ENCODE data around the gene AP5Z1. TPM values are rescaled to one million over a fixed set of nuclear protein-coding genes. Genes with fewer than 3 reads are reported as not detected.

The AP5Z1 gene
- total RNA-seq, 1 experiment from 2014 or later, result 35.6 TPM

- H3K27me3 ChIP-seq (replicated peaks; ENCODE audit: insufficient read depth, low read depth, low read length, poor library complexity), result no peaks in the 10 kb centered on the region
- H3K4me1 ChIP-seq (ENCODE audit: insufficient read depth, low read length, poor library complexity, severe bottlenecking), result no peaks in the 10 kb centered on the region
- BruUV-seq (replicated peaks), result no TSS peak
- H3K36me3 ChIP-seq (ENCODE audit: insufficient read depth, low read length, poor library complexity, severe bottlenecking), result peaks cover 61% of the 10 kb centered on the region
- intact Hi-C loops (cut with micrococcal nuclease; ENCODE audit: unreplicated experiment), result no loop called here
- DNase-seq (ENCODE audit: low spot score), result no peak
- ChIA-PET POLR2A (ENCODE audit: low non-redundant PET) (no interaction called here), CTCF (interaction anchor here (0.5 kb wide), 1 partner anchor 26 kb away, joined by 3 read pairs; no protein-coding TSS in a partner anchor)
- no peak for TF ChIP-seq CTCF (conservative IDR thresholded peaks at IDR 0.05; ENCODE audit: low read depth, low read length)
- H3K9me3 ChIP-seq (ENCODE audit: low read depth, low read length, poor library complexity, severe bottlenecking), result no peaks in the 10 kb centered on the region
- H3K4me3 ChIP-seq (ENCODE audit: low read depth, low read length, poor library complexity, severe bottlenecking), result no peak overlapping the region
- no peak overlapping the region for H3K27ac ChIP-seq (ENCODE audit: low read depth, low read length, poor library complexity, severe bottlenecking)
Observed at GRCh38 chr7:4759211-4759610, 16.2 kb upstream of the AP5Z1 start.

GRCh38 chr7:4760952-4761351 is 14.5 kb upstream of the AP5Z1 start:
- BruUV-seq (replicated peaks), result no TSS peak
- TF ChIP-seq EZH2 (IDR thresholded peaks at IDR 0.05; ENCODE audit: borderline replicate concordance, low read depth, low read length, poor library complexity, severe bottlenecking) (no peak), CTCF (conservative IDR thresholded peaks at IDR 0.05; ENCODE audit: low read depth, low read length) (no peak)
- no peak overlapping the region for H3K27ac ChIP-seq (ENCODE audit: low read depth, low read length, poor library complexity, severe bottlenecking)
- DNase-seq (ENCODE audit: low spot score), result no peak
- no peaks in the 10 kb centered on the region for H3K27me3 ChIP-seq (replicated peaks; ENCODE audit: insufficient read depth, low read depth, low read length, poor library complexity)
- no peak overlapping the region for H3K4me3 ChIP-seq (ENCODE audit: low read depth, low read length, poor library complexity, severe bottlenecking)
- peaks cover 46% of the 10 kb centered on the region for H3K36me3 ChIP-seq (ENCODE audit: insufficient read depth, low read length, poor library complexity, severe bottlenecking)
- ChIA-PET POLR2A (ENCODE audit: low non-redundant PET) (no interaction called here), CTCF (no interaction called here)
- H3K4me1 ChIP-seq (ENCODE audit: insufficient read depth, low read length, poor library complexity, severe bottlenecking), result no peaks in the 10 kb centered on the region
- H3K9me3 ChIP-seq (ENCODE audit: low read depth, low read length, poor library complexity, severe bottlenecking), result no peaks in the 10 kb centered on the region
- intact Hi-C loops (cut with micrococcal nuclease; ENCODE audit: unreplicated experiment), result no loop called here

GRCh38 chr7:4762121-4763055 is 13.0 kb upstream of the AP5Z1 start:
- TF ChIP-seq CTCF (conservative IDR thresholded peaks at IDR 0.05; ENCODE audit: low read depth, low read length), result no peak
- TF ChIP-seq EZH2 (IDR thresholded peaks at IDR 0.05; ENCODE audit: borderline replicate concordance, low read depth, low read length, poor library complexity, severe bottlenecking), result no peak
- intact Hi-C loops (cut with micrococcal nuclease; ENCODE audit: unreplicated experiment), result no loop called here
- no peaks in the 10 kb centered on the region for H3K4me1 ChIP-seq (ENCODE audit: insufficient read depth, low read length, poor library complexity, severe bottlenecking)
- H3K4me3 ChIP-seq (ENCODE audit: low read depth, low read length, poor library complexity, severe bottlenecking), result no peak overlapping the region
- CTCF ChIA-PET, result no interaction called here
- H3K27ac ChIP-seq (ENCODE audit: low read depth, low read length, poor library complexity, severe bottlenecking), result no peak overlapping the region
- no TSS peak for BruUV-seq (replicated peaks)
- POLR2A ChIA-PET (ENCODE audit: low non-redundant PET), result no interaction called here
- H3K27me3 ChIP-seq (replicated peaks; ENCODE audit: insufficient read depth, low read depth, low read length, poor library complexity), result no peaks in the 10 kb centered on the region
- no peaks in the 10 kb centered on the region for H3K9me3 ChIP-seq (ENCODE audit: low read depth, low read length, poor library complexity, severe bottlenecking)
- H3K36me3 ChIP-seq (ENCODE audit: insufficient read depth, low read length, poor library complexity, severe bottlenecking), result peaks cover 39% of the 10 kb centered on the region
- no peak for DNase-seq (ENCODE audit: low spot score)
